ENCODE measurements around the gene C1RL. TPM values are rescaled to one million over a fixed set of nuclear protein-coding genes. Genes with fewer than 3 reads are reported as not detected.

The C1RL gene
- total RNA-seq, 5 donors from 2014 or later (not counting 1 experiment from before 2014, with no cell fraction given): 18.1 to 36.6 (median 30.8) TPM

GRCh38 chr12:7090222-7090998, 18.6 kb downstream of the C1RL start:
- ChIA-PET POLR2A (interaction anchor here in 1 of 2 donors (0.6 kb wide), 1 partner anchor 55 kb away, joined by 5 read pairs; no protein-coding TSS in a partner anchor), CTCF (interaction anchor here (1.2 to 1.3 kb wide), 2 partner anchors 165 to 221 kb away, joined by 4 read pairs; no protein-coding TSS in a partner anchor)
- H3K9me3 Mint-ChIP-seq: no peaks in the 10 kb centered on the region
- ATAC-seq (replicated peaks in 1 of 4) (no peak), DNase-seq (no peak)
- peaks cover 10 to 12% (median 10%) of the 10 kb centered on the region in 3 donors for H3K4me1 Mint-ChIP-seq
- no peaks in the 10 kb centered on the region for H3K36me3 Mint-ChIP-seq
- Histone ChIP-seq H3K9me3 (no peaks in the 10 kb centered on the region), H3K4me1 (ENCODE audit: control insufficient read depth in 1 of 2, extremely low read depth in 1 of 2, insufficient read depth in 2 of 2, low read length in 2 of 2) (peaks cover 0 to 16% of the 10 kb centered on the region in 2 experiments), H3K36me3 (ENCODE audit: control insufficient read depth in 2 of 2, extremely low read depth in 1 of 2, insufficient read depth in 1 of 2, low read length in 1 of 2) (no peaks in the 10 kb centered on the region), H3K4me3 (ENCODE audit: control insufficient read depth in 1 of 2, extremely low read depth in 1 of 2, low read length in 1 of 2) (no peak overlapping the region), H3K27ac (ENCODE audit: low read length) (no peak overlapping the region), H3K27me3 (replicated peaks in 1 of 2; ENCODE audit: control insufficient read depth in 2 of 2, extremely low read depth in 1 of 2, insufficient read depth in 2 of 2, low read length in 1 of 2) (peaks cover 0 to 29% of the 10 kb centered on the region in 2 experiments)
- WGBS (ENCODE audit: insufficient coverage): 84% methylated on average over 14 of the region's 16 CpGs
- H3K27ac Mint-ChIP-seq: no peak overlapping the region
- peaks cover 0 to 3% of the 10 kb centered on the region in 2 donors for H3K27me3 Mint-ChIP-seq
- H3K4me3 Mint-ChIP-seq: no peak overlapping the region

- Mint-ChIP-seq H3K4me3 (no peak overlapping the region), H3K4me1 (peaks cover 10 to 12% (median 10%) of the 10 kb centered on the region in 3 donors), H3K27ac (no peak overlapping the region), H3K27me3 (peaks cover 0 to 3% of the 10 kb centered on the region in 2 donors), H3K36me3 (no peaks in the 10 kb centered on the region), H3K9me3 (no peaks in the 10 kb centered on the region)
- Histone ChIP-seq H3K4me3 (ENCODE audit: control insufficient read depth in 1 of 2, extremely low read depth in 1 of 2, low read length in 1 of 2) (no peak overlapping the region), H3K4me1 (ENCODE audit: control insufficient read depth in 1 of 2, extremely low read depth in 1 of 2, insufficient read depth in 2 of 2, low read length in 2 of 2) (peaks cover 0 to 16% of the 10 kb centered on the region in 2 experiments), H3K27ac (ENCODE audit: low read length) (no peak overlapping the region), H3K36me3 (ENCODE audit: control insufficient read depth in 2 of 2, extremely low read depth in 1 of 2, insufficient read depth in 1 of 2, low read length in 1 of 2) (no peaks in the 10 kb centered on the region), H3K9me3 (no peaks in the 10 kb centered on the region), H3K27me3 (replicated peaks in 1 of 2; ENCODE audit: control insufficient read depth in 2 of 2, extremely low read depth in 1 of 2, insufficient read depth in 2 of 2, low read length in 1 of 2) (peaks cover 0 to 29% of the 10 kb centered on the region in 2 experiments)
- 90% methylated on average over 8 of the region's 11 CpGs for WGBS (ENCODE audit: insufficient coverage)
- ATAC-seq (replicated peaks in 1 of 4) (no peak), DNase-seq (no peak)
- POLR2A ChIA-PET: no interaction called here
- CTCF ChIA-PET: interaction anchor here (0.6 to 1.6 kb wide), 3 partner anchors 15 to 217 kb away, joined by 4 to 7 read pairs (median 4); partner anchors contain the start of gene SPSB2 (in 1 of the 2)
Measured at GRCh38 chr12:7089196-7089871, 19.7 kb downstream of the C1RL start.

GRCh38 chr12:7083125-7083524, 25.9 kb downstream of the C1RL start:
- H3K9me3 ChIP-seq: no peaks in the 10 kb centered on the region
- peaks cover 4% of the 10 kb centered on the region for H3K36me3 Mint-ChIP-seq
- no peaks in the 10 kb centered on the region for H3K27me3 Mint-ChIP-seq
- peaks cover 0 to 5% (median 0%) of the 10 kb centered on the region in 3 donors for H3K9me3 Mint-ChIP-seq
- ChIA-PET POLR2A (no interaction called here), CTCF (interaction anchor here in 1 of 2 donors (0.5 kb wide), 1 partner anchor 27 kb away, joined by 3 read pairs; no protein-coding TSS in a partner anchor)
- no peak overlapping the region for H3K27ac ChIP-seq (ENCODE audit: low read length)
- H3K27ac Mint-ChIP-seq: no peak overlapping the region
- H3K36me3 ChIP-seq (ENCODE audit: control insufficient read depth in 2 of 2, extremely low read depth in 1 of 2, insufficient read depth in 1 of 2, low read length in 1 of 2): no peaks in the 10 kb centered on the region
- no peak for DNase-seq
- ATAC-seq (replicated peaks in 1 of 4): no peak
- no peaks in the 10 kb centered on the region for H3K4me1 ChIP-seq (ENCODE audit: control insufficient read depth in 1 of 2, extremely low read depth in 1 of 2, insufficient read depth in 2 of 2, low read length in 2 of 2)
- no peak overlapping the region for H3K4me3 Mint-ChIP-seq
- H3K4me3 ChIP-seq (ENCODE audit: control insufficient read depth in 1 of 2, extremely low read depth in 1 of 2, low read length in 1 of 2): no peak overlapping the region
- no peaks in the 10 kb centered on the region for H3K4me1 Mint-ChIP-seq
- H3K27me3 ChIP-seq (replicated peaks in 1 of 2; ENCODE audit: control insufficient read depth in 2 of 2, extremely low read depth in 1 of 2, insufficient read depth in 2 of 2, low read length in 1 of 2): peaks cover 0 to 5% of the 10 kb centered on the region in 2 experiments

- Histone ChIP-seq H3K4me3 (ENCODE audit: control insufficient read depth in 1 of 2, extremely low read depth in 1 of 2, low read length in 1 of 2) (no peak overlapping the region), H3K9me3 (no peaks in the 10 kb centered on the region), H3K36me3 (ENCODE audit: control insufficient read depth in 2 of 2, extremely low read depth in 1 of 2, insufficient read depth in 1 of 2, low read length in 1 of 2) (no peaks in the 10 kb centered on the region), H3K27ac (ENCODE audit: low read length) (no peak overlapping the region), H3K27me3 (replicated peaks in 1 of 2; ENCODE audit: control insufficient read depth in 2 of 2, extremely low read depth in 1 of 2, insufficient read depth in 2 of 2, low read length in 1 of 2) (peaks cover 0 to 5% of the 10 kb centered on the region in 2 experiments), H3K4me1 (ENCODE audit: control insufficient read depth in 1 of 2, extremely low read depth in 1 of 2, insufficient read depth in 2 of 2, low read length in 2 of 2) (no peaks in the 10 kb centered on the region)
- DNase-seq (no peak), ATAC-seq (replicated peaks in 1 of 4) (no peak)
- no peak overlapping the region for H3K4me3 Mint-ChIP-seq
- 95% methylated on average over 13 of the region's 14 CpGs for WGBS (ENCODE audit: insufficient coverage)
- ChIA-PET CTCF (no interaction called here), POLR2A (no interaction called here)
- H3K27me3 Mint-ChIP-seq: no peaks in the 10 kb centered on the region
- no peak overlapping the region for H3K27ac Mint-ChIP-seq
- H3K9me3 Mint-ChIP-seq: peaks cover 0 to 5% (median 0%) of the 10 kb centered on the region in 3 donors
- H3K4me1 Mint-ChIP-seq: no peaks in the 10 kb centered on the region
- peaks cover 4% of the 10 kb centered on the region for H3K36me3 Mint-ChIP-seq
Measured at GRCh38 chr12:7081037-7081436, 28.0 kb downstream of the C1RL start.

GRCh38 chr12:7079826-7080125, 29.2 kb downstream of the C1RL start:
- ATAC-seq (replicated peaks in 1 of 4): no peak
- Mint-ChIP-seq H3K27ac (no peak overlapping the region), H3K9me3 (peaks cover 0 to 5% (median 0%) of the 10 kb centered on the region in 3 donors), H3K27me3 (peaks cover 0 to 2% of the 10 kb centered on the region in 2 donors), H3K4me3 (no peak overlapping the region), H3K36me3 (peaks cover 4% of the 10 kb centered on the region), H3K4me1 (peaks cover 0 to 7% (median 0%) of the 10 kb centered on the region in 3 donors)
- no peaks in the 10 kb centered on the region for H3K36me3 ChIP-seq (ENCODE audit: control insufficient read depth in 2 of 2, extremely low read depth in 1 of 2, insufficient read depth in 1 of 2, low read length in 1 of 2)
- H3K4me1 ChIP-seq (ENCODE audit: control insufficient read depth in 1 of 2, extremely low read depth in 1 of 2, insufficient read depth in 2 of 2, low read length in 2 of 2): no peaks in the 10 kb centered on the region
- H3K27me3 ChIP-seq (replicated peaks in 1 of 2; ENCODE audit: control insufficient read depth in 2 of 2, extremely low read depth in 1 of 2, insufficient read depth in 2 of 2, low read length in 1 of 2): peaks cover 0 to 9% of the 10 kb centered on the region in 2 experiments
- no peaks in the 10 kb centered on the region for H3K9me3 ChIP-seq
- no peak overlapping the region for H3K27ac ChIP-seq (ENCODE audit: low read length)
- CTCF ChIA-PET: interaction anchor here (0.6 kb wide), 3 partner anchors 145 to 712 kb away, joined by 3 read pairs; no protein-coding TSS in a partner anchor
- DNase-seq: no peak
- H3K4me3 ChIP-seq (ENCODE audit: control insufficient read depth in 1 of 2, extremely low read depth in 1 of 2, low read length in 1 of 2): no peak overlapping the region
- POLR2A ChIA-PET: interaction anchor here in 1 of 2 donors (0.7 kb wide), 1 partner anchor 29 kb away, joined by 8 read pairs; no protein-coding TSS in a partner anchor

GRCh38 chr12:7078163-7078562, 30.9 kb downstream of the C1RL start:
- no CpG with 5 or more reads among the region's 4 CpGs for WGBS (ENCODE audit: insufficient coverage)
- POLR2A ChIA-PET: no interaction called here
- Histone ChIP-seq H3K9me3 (no peaks in the 10 kb centered on the region), H3K36me3 (ENCODE audit: control insufficient read depth in 2 of 2, extremely low read depth in 1 of 2, insufficient read depth in 1 of 2, low read length in 1 of 2) (no peaks in the 10 kb centered on the region), H3K27me3 (replicated peaks in 1 of 2; ENCODE audit: control insufficient read depth in 2 of 2, extremely low read depth in 1 of 2, insufficient read depth in 2 of 2, low read length in 1 of 2) (peaks cover 0 to 12% of the 10 kb centered on the region in 2 experiments), H3K27ac (ENCODE audit: low read length) (no peak overlapping the region), H3K4me1 (ENCODE audit: control insufficient read depth in 1 of 2, extremely low read depth in 1 of 2, insufficient read depth in 2 of 2, low read length in 2 of 2) (no peaks in the 10 kb centered on the region), H3K4me3 (ENCODE audit: control insufficient read depth in 1 of 2, extremely low read depth in 1 of 2, low read length in 1 of 2) (no peak overlapping the region)
- DNase-seq (no peak), ATAC-seq (replicated peaks in 1 of 4) (no peak)
- Mint-ChIP-seq H3K4me3 (no peak overlapping the region), H3K9me3 (peaks cover 0 to 3% (median 0%) of the 10 kb centered on the region in 3 donors), H3K27me3 (peaks cover 0 to 5% of the 10 kb centered on the region in 2 donors), H3K36me3 (peaks cover 2% of the 10 kb centered on the region), H3K4me1 (peaks cover 0 to 7% (median 0%) of the 10 kb centered on the region in 3 donors), H3K27ac (no peak overlapping the region)
- CTCF ChIA-PET: no interaction called here
